ENCODE measurements around the gene CER1.

- TF ChIP-seq CTCF (IDR thresholded peaks at IDR 0.05) (no peak), POLR2A (IDR thresholded peaks at IDR 0.05) (no peak)
Measured at GRCh38 chr9:14670718-14671117, 51.8 kb downstream of the CER1 start.

All from Peyer's patch (tissue), 4 donors.